K562 (cell line): ENCODE data around the gene PATE3. TPM values are rescaled to one million over a fixed set of nuclear protein-coding genes. Genes with fewer than 3 reads are reported as not detected.

ENCODE experiments used
- ATAC-seq: fragments of 200-7000 bp; cut with Tn5 transposase; 3 replicates; pipeline ENCODE4 v1.9.1; 2020; ENCODE audit warnings: moderate library complexity
- Bru-seq: library from RNA; stranded (reverse); fragments of 400-500 nt; gene quantifications from one replicate; lab custom pipeline; 2021; lab: Mats Ljungman, UMichigan
- BruChase-seq, 2 experiments: library from RNA; stranded (reverse); fragments of 400-500 nt; gene quantifications; one replicate each; lab custom pipeline; 2021; lab: Mats Ljungman, UMichigan
- BruUV-seq: library from RNA; stranded (reverse); fragments of 400-500 nt; replicated peaks from 2 replicates; lab custom pipeline; 2021; lab: Mats Ljungman, UMichigan
- CTCF ChIA-PET: fragments of 300-600 bp; formaldehyde crosslinking; extraction: SDS; loops from one replicate; lab custom pipeline; 2021; ENCODE audit warnings: low intra/inter-chr PET ratio; lab: Yijun Ruan, JAX
- POLR2A ChIA-PET: fragments of 300-600, 350-650 bp; sonication (Branson Sonifier 250); formaldehyde crosslinking; extraction: SDS; loops from one replicate; lab custom pipeline; 2021; ENCODE audit warnings: antibody characterized with exemption, inconsistent platforms; lab: Yijun Ruan, JAX
- DNase-seq, 4 experiments: peaks; one replicate each; pipeline versions ENCODE4 v3.0.0 to v3.0.0-alpha.2; 2011 to 2018; ENCODE audit warnings: low spot score in 3 of 4, mixed read lengths in 3 of 4; ENCODE audit errors: extremely low read depth in 1 of 4
- FAIRE-seq: peaks from 2 replicates; lab custom pipeline; 2011; peaks lifted over from hg19 to GRCh38; lab: Jason Lieb, UNC
- H2AFZ ChIP-seq: 2 replicates; pipeline ENCODE4 v1.6.0; 2011; ENCODE audit warnings: low read depth, low read length, control low read depth, inconsistent platforms
- H3K27ac ChIP-seq: fragments of 200-600 bp; 3 replicates; pipeline ENCODE4 v1.8.0; 2011; ENCODE audit warnings: low read depth, mild to moderate bottlenecking, control low read depth, inconsistent platforms, low read length, moderate library complexity, mixed read lengths; ENCODE audit errors: extremely low read depth
- H3K27me3 ChIP-seq, 2 experiments: fragments of 300-600 bp in 1 of 2; 2 replicates in 1 of 2; 3 replicates in 1 of 2; pipeline versions ENCODE4 v1.6.0 to v1.8.0; 2011; ENCODE audit warnings: inconsistent platforms in 2 of 2, low read length in 2 of 2, mild to moderate bottlenecking in 1 of 2, mixed read lengths in 1 of 2, moderate library complexity in 1 of 2; ENCODE audit not compliant: control insufficient read depth in 2 of 2, insufficient read depth in 2 of 2
- H3K36me3 ChIP-seq: fragments of 300-600 bp; 3 replicates; pipeline ENCODE4 v1.8.0; 2011; ENCODE audit warnings: mild to moderate bottlenecking, low read length, inconsistent platforms; ENCODE audit not compliant: control insufficient read depth, insufficient read depth
- H3K4me1 ChIP-seq, 2 experiments: fragments of 200-600 bp in 1 of 2; replicated peaks in 1 of 2; 2 replicates in 1 of 2; 3 replicates in 1 of 2; pipeline versions ENCODE4 v1.5.1 to v1.8.0; 2011; ENCODE audit warnings: inconsistent platforms in 2 of 2, low read length in 2 of 2, mild to moderate bottlenecking in 1 of 2, mixed read lengths in 1 of 2, moderate library complexity in 1 of 2; ENCODE audit not compliant: control insufficient read depth in 2 of 2, insufficient read depth in 2 of 2
- H3K4me2 ChIP-seq: 2 replicates; pipeline ENCODE4 v1.6.1; 2011; ENCODE audit warnings: low read length, control low read depth, inconsistent platforms, mixed read lengths; ENCODE audit not compliant: insufficient read depth
- H3K4me3 ChIP-seq: fragments of 200-600 bp; sonication (generic), shearing (Covaris generic); 2 replicates; pipeline ENCODE4 v1.5.1; 2016; ENCODE audit warnings: control low read depth, inconsistent platforms
- H3K79me2 ChIP-seq: fragments of 200-600 bp; 3 replicates; pipeline ENCODE4 v1.8.0; 2011; ENCODE audit warnings: low read length, inconsistent platforms; ENCODE audit not compliant: control insufficient read depth, insufficient read depth
- H3K9ac ChIP-seq, 2 experiments: 2 replicates each; pipeline versions ENCODE4 v1.6.0 to v1.6.1; 2011; ENCODE audit warnings: low read depth in 2 of 2, low read length in 2 of 2, control low read depth in 1 of 2, inconsistent platforms in 1 of 2, mild to moderate bottlenecking in 1 of 2, mixed read lengths in 1 of 2; ENCODE audit not compliant: insufficient read depth in 1 of 2
- H3K9me1 ChIP-seq: one replicate; pipeline ENCODE4 v1.6.0; 2011; ENCODE audit warnings: inconsistent platforms, mild to moderate bottlenecking, low read length, moderate library complexity; ENCODE audit not compliant: control insufficient read depth, insufficient read depth
- H3K9me3 ChIP-seq: replicated peaks from 2 replicates; pipeline ENCODE4 v1.5.1; 2011; ENCODE audit warnings: low read depth, low read length, inconsistent platforms; ENCODE audit not compliant: control insufficient read depth, insufficient read depth
- H4K20me1 ChIP-seq: replicated peaks from 2 replicates; pipeline ENCODE4 v1.6.1; 2011; ENCODE audit warnings: low read length, inconsistent platforms, mixed read lengths; ENCODE audit not compliant: control insufficient read depth, insufficient read depth
- BRD9 ChIP-seq: fragments of 450-650 bp; IDR thresholded peaks from 2 replicates; pipeline ENCODE4 v1.6.1; 2018; ENCODE audit warnings: low read depth; ENCODE audit not compliant: partially characterized antibody
- FIP1L1 ChIP-seq: fragments of 200-400 bp; formaldehyde crosslinking; IDR thresholded peaks from 2 replicates; pipeline ENCODE4 v1.6.1; 2018; ENCODE audit warnings: mild to moderate bottlenecking, low read depth, low read length; ENCODE audit not compliant: poor library complexity, severe bottlenecking
- PURB ChIP-seq: sonication (generic); formaldehyde crosslinking; IDR thresholded peaks from 2 replicates; pipeline ENCODE4 v1.9.0; 2021; ENCODE audit warnings: low read depth, mild to moderate bottlenecking, missing genetic modification reagents
- SIX5 ChIP-seq, 2 experiments: IDR thresholded peaks; 2 replicates each; pipeline ENCODE4 v1.6.1; 2011; ENCODE audit warnings: low read length in 2 of 2, borderline replicate concordance in 1 of 2, low read depth in 1 of 2, mild to moderate bottlenecking in 1 of 2, moderate library complexity in 1 of 2; ENCODE audit not compliant: insufficient read depth in 1 of 2
- SREBF2 ChIP-seq: sonication (generic); formaldehyde crosslinking; IDR thresholded peaks from 2 replicates; pipeline ENCODE4 v1.4.0; 2020; ENCODE audit warnings: mild to moderate bottlenecking, missing genetic modification reagents
- WGBS: fragments of 100-300 bp; shearing (Covaris generic); methylation state at CpG from one replicate; pipeline ENCODE4 v1.1.6; 2016; ENCODE audit warnings: low coverage, mixed read lengths; ENCODE audit not compliant: insufficient coverage; ENCODE audit errors: missing lambda C conversion rate; 5-methylcytosine and 5-hydroxymethylcytosine counted together
- in situ Hi-C: fragments of 300-500 bp; cut with MboI; formaldehyde crosslinking; loops from 4 replicates; pipeline ENCODE4 v1.15.0; 2018; ENCODE audit warnings: inconsistent platforms, mixed read lengths
- intact Hi-C: fragments of 100-400 bp; cut with micrococcal nuclease; formaldehyde crosslinking; loops from 2 replicates; pipeline ENCODE4 v1.14.2; 2022
- long read RNA-seq, 3 experiments: library from polyadenylated mRNA in 2 of 3; library from RNA in 1 of 3; unstranded in 2 of 3; stranded (forward) in 1 of 3; transcript quantifications; one replicate each; pipeline ENCODE4 v2.0.0, GENCODE V29; 2019 to 2022
- polyA minus RNA-seq, 3 experiments: library from RNA; depleted of rRNA, polyadenylated mRNA; stranded (reverse); fragments of >200 nt; gene quantifications; 2 replicates each; pipeline ENCODE4 v1.2.3, GENCODE V29; 2011
- polyA plus RNA-seq, 8 experiments: library from polyadenylated mRNA; depleted of rRNA in 4 of 8; stranded (reverse) in 5 of 8; unstranded in 3 of 8; fragments of >200 nt; fragmentation: Nextera tagmentation in 2 of 8; fragmentation: Illumina TruSeq in 1 of 8; extraction: Ambion mirVana in 2 of 8; extraction: Trizol in 1 of 8; gene quantifications; 2 replicates each; pipeline versions ENCODE4 v1.2.1 to v1.2.3, GENCODE V29; 2011 to 2014; ENCODE audit warnings: inconsistent platforms in 1 of 8, missing spikeins in 1 of 8
- total RNA-seq, 7 experiments: library from RNA; depleted of rRNA in 6 of 7; stranded (reverse); fragments of >200 nt in 6 of 7; fragmentation: Illumina TruSeq in 2 of 7; extraction: Trizol in 2 of 7; gene quantifications; 2 replicates each; pipeline versions ENCODE4 v1.2.1 to v1.2.3, GENCODE V29; 2011 to 2021; ENCODE audit warnings: low replicate concordance in 1 of 7
- TF ChIP-seq, protein P1 (sequence below): IDR thresholded peaks from 2 replicates; pipeline ENCODE4 v1.6.1; 2016; ENCODE audit warnings: missing genetic modification characterization, missing compliant biosample characterization
- TF ChIP-seq, protein P2 (sequence below): fragments of 450-650 bp; IDR thresholded peaks from 2 replicates; pipeline ENCODE4 v1.6.1; 2017; ENCODE audit warnings: antibody characterized with exemption, mild to moderate bottlenecking

The PATE3 gene, protein sequence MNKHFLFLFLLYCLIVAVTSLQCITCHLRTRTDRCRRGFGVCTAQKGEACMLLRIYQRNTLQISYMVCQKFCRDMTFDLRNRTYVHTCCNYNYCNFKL
- not detected in 2 replicates for total RNA-seq (2011; cell fraction: chromatin; rRNA removed; ENCODE audit: low replicate concordance)
- total RNA-seq (2011; cell fraction: nucleolus; rRNA removed), result not detected in 2 replicates
- total RNA-seq (2011; cell fraction: nucleoplasm; rRNA removed), result not detected in 2 replicates
- total RNA-seq (2014; rRNA removed) (not detected in 2 replicates), total RNA-seq (2014; rRNA removed; fragmentation: Illumina TruSeq; extraction: Trizol) (not detected in 2 replicates), total RNA-seq (2015; rRNA removed; fragmentation: Illumina TruSeq; extraction: Trizol) (not detected in 2 replicates), total RNA-seq (2021) (not detected in 2 replicates), polyA plus RNA-seq (2011; rRNA removed) (not detected in 2 replicates), polyA plus RNA-seq (2014; fragmentation: Illumina TruSeq; extraction: Trizol) (not detected in 2 replicates), polyA plus RNA-seq (2014; fragmentation: Nextera tagmentation; extraction: Ambion mirVana) (not detected), polyA plus RNA-seq (2014; rRNA removed) (not detected in 2 replicates), polyA minus RNA-seq (2011; rRNA and poly(A)+ RNA removed) (not detected in 2 replicates), Bru-seq, nascent RNA (not detected), BruChase-seq, experiment 1, labeled RNA remaining after a 2-hour chase (not detected), BruChase-seq, experiment 2, labeled RNA remaining after a 6-hour chase (not detected)
- not detected in 2 replicates for polyA plus RNA-seq (2011; cell fraction: cytosol; rRNA removed)
- polyA plus RNA-seq (2011; cell fraction: nucleus; rRNA removed), result not detected in 2 replicates
- polyA plus RNA-seq (2012), result not detected in 2 replicates
- polyA minus RNA-seq (2011; cell fraction: cytosol; rRNA and poly(A)+ RNA removed), result not detected in 2 replicates
- not detected in 2 replicates for polyA minus RNA-seq (2011; cell fraction: nucleus; rRNA and poly(A)+ RNA removed)
- long read RNA-seq, experiment 1, result 0 reads
- long read RNA-seq, experiment 2, result 0 reads
- long read RNA-seq, experiment 3, result 0 reads

DNA sequence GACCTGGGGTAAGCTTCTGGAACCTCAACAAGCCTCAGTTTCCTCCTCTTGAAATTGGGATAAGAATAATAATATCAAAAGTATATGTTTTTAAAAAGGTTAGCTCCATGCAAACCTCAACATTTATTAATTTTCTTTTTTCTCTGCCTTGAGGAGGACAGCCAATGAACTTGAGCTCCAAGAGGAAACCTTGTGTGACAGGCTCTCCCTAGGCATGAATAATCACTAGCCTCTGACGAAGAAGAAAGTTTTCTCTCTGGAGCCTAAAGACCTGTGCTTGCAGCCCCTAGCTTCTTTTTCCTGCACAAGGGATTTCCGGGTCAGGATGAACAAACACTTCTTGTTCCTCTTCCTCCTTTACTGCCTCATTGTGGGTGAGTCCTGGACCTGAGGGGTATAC is at the start of gene PATE3:
Gene PATE3, plus strand, starts transcription at position 301 of the 400 bp plus-strand sequence. Its CDS starts 25 bp downstream, at position 326.
- Histone ChIP-seq H3K36me3 (no peaks in the 10 kb centered on the region), H2AFZ (no peak within 1 kb of the TSS), H3K9ac (no peak within 1 kb of the TSS), H3K79me2 (no peaks in the 10 kb centered on the region), H3K4me1 (no peaks in the 10 kb centered on the region), H3K27me3 (no peaks in the 10 kb centered on the region), H4K20me1 (no peaks in the 10 kb centered on the region), H3K9me1 (no peaks in the 10 kb centered on the region), H3K27ac (no peak within 1 kb of the TSS), H3K4me2 (no peak within 1 kb of the TSS), H3K4me3 (no peak within 1 kb of the TSS), H3K9me3 (no peaks in the 10 kb centered on the region; the same call in 1 of the 2 replicates)
- 0% methylated on average over 2 of the region's 2 CpGs for WGBS
- no peak for FAIRE-seq
- DNase-seq, result no peak
- ChIA-PET CTCF (interaction anchor here (0.6 kb wide), 1 partner anchor 387 kb away, joined by 3 read pairs; no protein-coding TSS in a partner anchor), POLR2A (no interaction called here)
- no peak for ATAC-seq
- intact Hi-C loops (no loop called here), in situ Hi-C loops (no loop called here)
- TF ChIP-seq, protein P1, sequence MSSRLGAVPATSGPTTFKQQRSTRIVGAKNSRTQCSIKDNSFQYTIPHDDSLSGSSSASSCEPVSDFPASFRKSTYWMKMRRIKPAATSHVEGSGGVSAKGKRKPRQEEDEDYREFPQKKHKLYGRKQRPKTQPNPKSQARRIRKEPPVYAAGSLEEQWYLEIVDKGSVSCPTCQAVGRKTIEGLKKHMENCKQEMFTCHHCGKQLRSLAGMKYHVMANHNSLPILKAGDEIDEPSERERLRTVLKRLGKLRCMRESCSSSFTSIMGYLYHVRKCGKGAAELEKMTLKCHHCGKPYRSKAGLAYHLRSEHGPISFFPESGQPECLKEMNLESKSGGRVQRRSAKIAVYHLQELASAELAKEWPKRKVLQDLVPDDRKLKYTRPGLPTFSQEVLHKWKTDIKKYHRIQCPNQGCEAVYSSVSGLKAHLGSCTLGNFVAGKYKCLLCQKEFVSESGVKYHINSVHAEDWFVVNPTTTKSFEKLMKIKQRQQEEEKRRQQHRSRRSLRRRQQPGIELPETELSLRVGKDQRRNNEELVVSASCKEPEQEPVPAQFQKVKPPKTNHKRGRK, result no peak
- no peak for TF ChIP-seq BRD9
- no peak for TF ChIP-seq FIP1L1
- TF ChIP-seq, protein P2, sequence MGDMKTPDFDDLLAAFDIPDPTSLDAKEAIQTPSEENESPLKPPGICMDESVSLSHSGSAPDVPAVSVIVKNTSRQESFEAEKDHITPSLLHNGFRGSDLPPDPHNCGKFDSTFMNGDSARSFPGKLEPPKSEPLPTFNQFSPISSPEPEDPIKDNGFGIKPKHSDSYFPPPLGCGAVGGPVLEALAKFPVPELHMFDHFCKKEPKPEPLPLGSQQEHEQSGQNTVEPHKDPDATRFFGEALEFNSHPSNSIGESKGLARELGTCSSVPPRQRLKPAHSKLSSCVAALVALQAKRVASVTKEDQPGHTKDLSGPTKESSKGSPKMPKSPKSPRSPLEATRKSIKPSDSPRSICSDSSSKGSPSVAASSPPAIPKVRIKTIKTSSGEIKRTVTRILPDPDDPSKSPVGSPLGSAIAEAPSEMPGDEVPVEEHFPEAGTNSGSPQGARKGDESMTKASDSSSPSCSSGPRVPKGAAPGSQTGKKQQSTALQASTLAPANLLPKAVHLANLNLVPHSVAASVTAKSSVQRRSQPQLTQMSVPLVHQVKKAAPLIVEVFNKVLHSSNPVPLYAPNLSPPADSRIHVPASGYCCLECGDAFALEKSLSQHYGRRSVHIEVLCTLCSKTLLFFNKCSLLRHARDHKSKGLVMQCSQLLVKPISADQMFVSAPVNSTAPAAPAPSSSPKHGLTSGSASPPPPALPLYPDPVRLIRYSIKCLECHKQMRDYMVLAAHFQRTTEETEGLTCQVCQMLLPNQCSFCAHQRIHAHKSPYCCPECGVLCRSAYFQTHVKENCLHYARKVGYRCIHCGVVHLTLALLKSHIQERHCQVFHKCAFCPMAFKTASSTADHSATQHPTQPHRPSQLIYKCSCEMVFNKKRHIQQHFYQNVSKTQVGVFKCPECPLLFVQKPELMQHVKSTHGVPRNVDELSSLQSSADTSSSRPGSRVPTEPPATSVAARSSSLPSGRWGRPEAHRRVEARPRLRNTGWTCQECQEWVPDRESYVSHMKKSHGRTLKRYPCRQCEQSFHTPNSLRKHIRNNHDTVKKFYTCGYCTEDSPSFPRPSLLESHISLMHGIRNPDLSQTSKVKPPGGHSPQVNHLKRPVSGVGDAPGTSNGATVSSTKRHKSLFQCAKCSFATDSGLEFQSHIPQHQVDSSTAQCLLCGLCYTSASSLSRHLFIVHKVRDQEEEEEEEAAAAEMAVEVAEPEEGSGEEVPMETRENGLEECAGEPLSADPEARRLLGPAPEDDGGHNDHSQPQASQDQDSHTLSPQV, result no peak
- TF ChIP-seq SIX5 (IDR thresholded peaks at IDR 0.05; ENCODE audit: borderline replicate concordance in 1 of 2, insufficient read depth in 1 of 2, low read depth in 1 of 2, low read length in 2 of 2), result no peak
- TF ChIP-seq PURB, result no peak
- no peak for TF ChIP-seq SREBF2
- no TSS peak for BruUV-seq
